Omental fat pad (tissue), 4 donors: ENCODE data around the gene SLCO4C1. TPM values are rescaled to one million over a fixed set of nuclear protein-coding genes. Genes with fewer than 3 reads are reported as not detected.

Experiments
- ATAC-seq: fragments of 150-250 bp; one replicate; pipeline ENCODE4 v1.9.1; 2016; ENCODE audit warnings: mild to moderate bottlenecking, moderate library complexity; ENCODE audit not compliant: low FRiP score
- DNase-seq: peaks from one replicate; pipeline ENCODE4 v3.0.0-alpha.2; 2019; ENCODE audit warnings: low spot score
- total RNA-seq, 4 donors: library from RNA; depleted of rRNA; stranded (reverse); fragments of >200 nt; gene quantifications; one replicate each; pipeline ENCODE4 v1.1.0, GENCODE V29; 2016
- TF ChIP-seq, protein P1 (sequence below), 3 donors: fragments of 450-650 bp; IDR thresholded peaks; one replicate each; pipeline ENCODE4 v1.5.1; 2016 to 2017; ENCODE audit warnings: antibody characterized with exemption in 3 of 3, mild to moderate bottlenecking in 3 of 3, moderate library complexity in 2 of 3

The SLCO4C1 gene
- total RNA-seq, 4 donors from 2014 or later, result 0.12 to 1.1 TPM; not detected in 2

- ATAC-seq (no peak), DNase-seq (no peak)
- TF ChIP-seq, protein P1, sequence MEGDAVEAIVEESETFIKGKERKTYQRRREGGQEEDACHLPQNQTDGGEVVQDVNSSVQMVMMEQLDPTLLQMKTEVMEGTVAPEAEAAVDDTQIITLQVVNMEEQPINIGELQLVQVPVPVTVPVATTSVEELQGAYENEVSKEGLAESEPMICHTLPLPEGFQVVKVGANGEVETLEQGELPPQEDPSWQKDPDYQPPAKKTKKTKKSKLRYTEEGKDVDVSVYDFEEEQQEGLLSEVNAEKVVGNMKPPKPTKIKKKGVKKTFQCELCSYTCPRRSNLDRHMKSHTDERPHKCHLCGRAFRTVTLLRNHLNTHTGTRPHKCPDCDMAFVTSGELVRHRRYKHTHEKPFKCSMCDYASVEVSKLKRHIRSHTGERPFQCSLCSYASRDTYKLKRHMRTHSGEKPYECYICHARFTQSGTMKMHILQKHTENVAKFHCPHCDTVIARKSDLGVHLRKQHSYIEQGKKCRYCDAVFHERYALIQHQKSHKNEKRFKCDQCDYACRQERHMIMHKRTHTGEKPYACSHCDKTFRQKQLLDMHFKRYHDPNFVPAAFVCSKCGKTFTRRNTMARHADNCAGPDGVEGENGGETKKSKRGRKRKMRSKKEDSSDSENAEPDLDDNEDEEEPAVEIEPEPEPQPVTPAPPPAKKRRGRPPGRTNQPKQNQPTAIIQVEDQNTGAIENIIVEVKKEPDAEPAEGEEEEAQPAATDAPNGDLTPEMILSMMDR (IDR thresholded peaks at IDR 0.05), result no peak
Observed at GRCh38 chr5:102277144-102277543, 18.9 kb downstream of the SLCO4C1 start.

GRCh38 chr5:102271759-102272158 lies 24.3 kb downstream of the SLCO4C1 start:
- TF ChIP-seq, protein P1 (IDR thresholded peaks at IDR 0.05), result no peak
- no peak for ATAC-seq

DNA sequence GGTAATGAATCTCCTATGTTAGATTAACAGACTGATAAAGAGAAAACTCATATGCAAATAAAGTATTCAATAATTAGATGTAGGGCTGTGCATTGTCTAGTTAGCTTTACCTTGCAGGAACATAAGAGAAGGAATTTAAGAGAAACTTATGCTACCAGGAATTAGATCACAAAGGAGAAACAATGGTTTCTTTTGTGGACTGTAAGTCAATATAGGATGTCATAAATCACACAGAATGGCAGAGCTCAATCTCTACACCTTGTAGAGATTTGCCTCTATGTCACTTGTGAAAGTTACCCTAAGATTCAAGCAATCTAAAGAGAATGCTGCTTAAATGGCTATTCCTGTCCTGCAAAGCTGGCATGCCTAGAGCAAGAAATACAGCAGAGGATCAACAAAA lies 26.0 kb downstream of the SLCO4C1 start:
- DNase-seq (no peak), ATAC-seq (no peak)
- TF ChIP-seq, protein P1 (IDR thresholded peaks at IDR 0.05), result no peak

More at GRCh38 chr5:102271759-102272158, 24.3 kb downstream of the SLCO4C1 start:
- DNase-seq, result no peak

DNA sequence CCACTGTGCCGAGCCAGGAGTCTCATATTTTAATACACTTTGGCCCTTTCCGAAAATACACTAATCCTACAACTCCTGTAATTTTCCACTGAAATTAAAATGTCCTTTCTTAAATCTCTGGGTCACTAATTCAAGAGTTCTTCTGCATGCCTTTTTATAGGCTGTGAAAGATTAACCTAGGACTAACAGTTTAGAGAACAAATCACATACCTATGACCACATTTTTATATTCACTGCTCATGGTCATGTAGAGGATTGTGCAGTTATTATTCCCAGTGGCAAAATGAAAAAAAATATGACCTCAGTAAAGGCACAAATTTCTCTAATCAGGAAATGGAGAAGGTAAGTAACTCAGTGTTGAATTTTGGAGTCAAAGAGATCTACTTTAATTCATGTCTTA lies 33.4 kb downstream of the SLCO4C1 start:
- no peak for ATAC-seq
- TF ChIP-seq, protein P1 (IDR thresholded peaks at IDR 0.05), result no peak
- DNase-seq, result no peak

- TF ChIP-seq, protein P1 (IDR thresholded peaks at IDR 0.05), result no peak
- DNase-seq (no peak), ATAC-seq (no peak)
Observed at GRCh38 chr5:102249381-102249780, 46.7 kb downstream of the SLCO4C1 start.

GRCh38 chr5:102243213-102243612 lies 52.9 kb downstream of the SLCO4C1 start:
- TF ChIP-seq, protein P1 (IDR thresholded peaks at IDR 0.05), result no peak
- ATAC-seq (no peak), DNase-seq (no peak)

DNA sequence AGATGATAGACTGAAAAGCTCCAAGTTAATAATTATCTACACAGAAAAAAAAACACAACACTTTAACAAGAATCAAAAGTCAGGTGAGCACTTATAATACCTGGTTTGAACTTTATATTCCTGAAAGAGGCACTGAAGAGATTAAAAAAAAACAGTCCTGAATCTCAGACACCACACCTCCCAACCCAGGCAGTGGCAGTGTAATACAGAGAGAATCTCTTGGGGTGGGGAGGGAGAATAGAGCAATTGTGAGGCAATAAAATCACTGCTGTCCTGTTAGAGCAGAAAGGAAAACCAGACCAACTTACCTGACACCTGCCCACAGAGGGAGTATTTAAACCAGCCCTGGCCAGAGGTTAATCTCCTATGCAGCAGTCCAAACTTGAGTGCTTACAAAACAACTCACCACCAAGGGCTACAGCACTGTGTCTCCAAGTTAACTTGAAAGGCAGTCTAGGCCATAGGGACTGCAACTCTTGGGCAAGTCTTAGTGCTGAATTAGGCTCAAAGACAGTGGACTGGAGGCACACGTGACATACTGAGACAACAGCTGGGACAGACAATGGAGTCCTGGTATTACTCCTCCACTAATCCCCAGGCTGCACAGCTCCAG lies 54.2 kb downstream of the SLCO4C1 start:
- TF ChIP-seq, protein P1 (IDR thresholded peaks at IDR 0.05), result no peak
- DNase-seq (no peak), ATAC-seq (no peak)
